Measurements from ENCODE around the gene FADS2.
A peak's percentile ranks its signal among the peaks of the same experiment; 100 is the strongest.

The FADS2 gene

DNA sequence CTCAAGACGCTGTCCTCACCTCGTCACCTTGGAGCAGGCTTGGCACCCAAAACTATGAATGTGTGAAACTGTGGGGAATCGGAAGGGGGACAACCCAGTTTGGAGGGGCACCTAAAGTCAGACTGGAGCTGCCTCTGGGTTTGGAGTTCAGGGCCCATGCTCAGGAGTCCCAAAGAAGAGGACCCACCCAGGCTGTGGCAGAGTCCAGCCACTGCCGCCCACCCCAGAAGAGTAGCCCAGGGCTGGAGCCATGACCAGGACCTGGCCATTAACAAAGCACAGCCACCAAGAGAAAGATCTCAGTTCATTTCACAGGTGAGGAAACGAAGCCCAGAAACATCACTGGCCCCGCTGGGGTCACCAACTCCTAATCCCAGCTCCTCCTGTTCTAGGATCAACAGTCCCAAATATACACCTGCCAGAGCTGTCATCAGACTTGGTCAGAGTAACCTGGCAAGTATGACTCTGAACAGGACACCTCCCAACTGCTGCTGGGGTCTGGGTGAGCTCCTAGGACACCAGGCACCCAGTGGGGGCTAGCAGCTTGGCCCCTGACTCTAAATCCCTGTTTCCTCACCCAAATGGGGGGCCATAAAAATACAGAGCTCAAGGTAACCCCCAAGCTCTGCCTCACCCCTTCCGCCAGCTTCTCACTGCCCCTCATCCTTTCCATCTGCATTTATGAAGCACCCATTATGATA lies 86.5 kb downstream of the FADS2 start:
- DNase-seq: no peak
- H3K27me3 Mint-ChIP-seq: peaks cover 80% of the 10 kb centered on the region
- H3K4me3 Mint-ChIP-seq: no peak overlapping the region
- no peak overlapping the region for H3K27ac Mint-ChIP-seq
- no peak for ATAC-seq
- no peaks in the 10 kb centered on the region for H3K9me3 Mint-ChIP-seq
- peaks cover 15% of the 10 kb centered on the region for H3K4me1 Mint-ChIP-seq

- Mint-ChIP-seq H3K4me3 (peak overlapping the region; percentile 23 to 36), H3K27ac (no peak overlapping the region), H3K4me1 (peaks cover 15% of the 10 kb centered on the region), H3K9me3 (no peaks in the 10 kb centered on the region), H3K27me3 (peaks cover 94% of the 10 kb centered on the region)
- ATAC-seq: peak; percentile 22
- DNase-seq: no peak
These were observed 88.7 kb downstream of the FADS2 start for GRCh38 chr11:61916737-61917333.
